T-helper 9 cell (primary cell): ENCODE data around the gene UQCR10.

Experiments
- DNase-seq: peaks from one replicate; pipeline ENCODE4 v3.0.0-alpha.2; 2020

UQCR10 gene

DNA sequence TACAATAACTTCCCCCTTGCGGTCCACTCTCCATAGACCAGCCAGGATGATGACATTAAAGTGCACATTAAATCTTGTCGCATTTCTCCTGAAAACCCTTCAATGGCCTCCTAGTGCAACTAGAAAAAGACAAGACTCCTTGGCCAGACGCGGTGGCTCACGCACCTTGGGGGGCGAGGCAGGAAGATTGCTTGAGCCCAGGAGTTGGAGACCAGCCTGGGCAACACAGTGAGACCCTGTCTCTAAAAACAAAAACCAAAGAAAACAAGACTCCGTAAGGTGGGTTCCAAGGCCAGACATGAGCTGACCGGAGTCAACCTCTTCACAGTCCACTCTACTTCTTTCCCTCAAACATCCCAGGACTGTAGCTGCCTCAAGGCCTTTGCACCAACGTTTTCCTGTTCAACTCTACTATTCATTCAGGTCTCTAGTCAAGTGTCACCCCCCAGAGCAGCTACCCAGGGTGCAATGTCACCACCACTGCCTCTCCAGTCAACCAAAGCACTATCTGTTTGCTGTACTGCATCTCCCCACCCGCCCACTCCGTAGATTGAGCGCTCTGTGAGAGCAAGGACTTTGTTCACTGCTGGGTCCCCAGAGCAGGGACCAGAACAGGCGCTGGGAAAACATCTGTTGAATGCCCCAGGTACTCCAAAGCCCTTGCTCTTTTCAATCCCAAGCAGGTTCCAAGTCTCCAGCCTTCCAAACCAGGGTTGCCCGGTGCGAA lies 1.1 kb upstream of the UQCR10 start:
- peak; percentile 7 for DNase-seq

DNA sequence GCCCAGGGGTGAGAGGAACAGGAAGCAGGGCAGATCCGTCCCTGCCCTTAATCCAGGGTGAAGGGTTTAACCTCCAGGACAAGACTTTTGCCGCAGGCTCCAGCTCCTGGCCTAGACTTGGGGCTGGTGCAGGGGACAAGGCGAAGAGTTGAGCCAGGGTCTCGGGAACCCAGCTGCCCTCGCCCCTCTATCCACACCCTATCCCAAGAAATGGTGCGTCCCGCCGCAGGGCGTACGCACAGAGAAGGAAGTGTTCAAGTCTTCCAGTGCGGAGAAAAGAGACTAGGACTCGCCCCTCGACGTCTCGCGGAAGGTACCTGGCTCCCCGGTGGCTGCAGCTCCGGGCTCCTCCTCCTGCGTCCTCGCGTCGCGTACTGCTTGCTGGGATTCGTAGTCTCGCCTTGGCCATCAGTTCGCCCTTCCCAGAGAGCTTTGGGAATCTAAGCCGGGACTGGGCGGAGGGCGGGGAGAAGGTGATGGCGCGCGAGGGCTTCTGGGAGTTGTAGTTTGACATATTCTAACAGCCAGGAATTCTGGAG lies 468 bp upstream of the UQCR10 start, which contains the start of gene ZMAT5:
TSS of gene ZMAT5 (minus strand) at position 376 of the 539 bp plus-strand sequence. CDS start 18,463 bp downstream, outside the sequence.
- peak; percentile 86 for DNase-seq

DNA sequence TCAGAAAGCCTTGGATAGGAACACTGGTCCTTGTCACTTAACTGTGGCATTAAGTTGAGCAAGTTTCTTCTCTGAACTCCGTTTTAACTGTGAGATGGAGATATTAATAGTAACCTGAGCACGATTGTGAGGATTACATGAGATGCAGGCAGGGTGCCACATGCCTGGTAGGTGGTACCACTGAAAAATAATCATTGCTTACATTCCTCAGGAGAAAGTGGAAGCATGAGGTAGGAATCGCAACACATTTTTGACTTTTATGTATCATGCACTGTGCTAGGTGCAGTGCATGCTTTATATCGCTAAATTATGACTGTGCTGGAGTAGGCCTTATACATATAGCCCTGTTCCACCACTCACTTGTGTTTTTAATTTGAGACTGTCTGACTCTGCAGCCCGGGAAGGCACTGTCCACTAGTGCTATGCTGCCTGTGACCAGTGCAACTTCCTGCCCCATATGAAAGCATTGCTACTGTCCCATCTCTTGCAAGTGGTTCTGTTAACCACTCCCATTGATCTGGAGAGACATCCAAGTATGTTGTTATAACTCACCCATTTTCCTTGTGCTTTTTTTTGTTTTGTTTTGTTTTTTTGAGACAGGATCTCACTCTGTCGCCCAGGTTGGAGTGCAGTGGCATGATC lies 1.0 kb downstream of the UQCR10 start:
- no peak for DNase-seq

DNA sequence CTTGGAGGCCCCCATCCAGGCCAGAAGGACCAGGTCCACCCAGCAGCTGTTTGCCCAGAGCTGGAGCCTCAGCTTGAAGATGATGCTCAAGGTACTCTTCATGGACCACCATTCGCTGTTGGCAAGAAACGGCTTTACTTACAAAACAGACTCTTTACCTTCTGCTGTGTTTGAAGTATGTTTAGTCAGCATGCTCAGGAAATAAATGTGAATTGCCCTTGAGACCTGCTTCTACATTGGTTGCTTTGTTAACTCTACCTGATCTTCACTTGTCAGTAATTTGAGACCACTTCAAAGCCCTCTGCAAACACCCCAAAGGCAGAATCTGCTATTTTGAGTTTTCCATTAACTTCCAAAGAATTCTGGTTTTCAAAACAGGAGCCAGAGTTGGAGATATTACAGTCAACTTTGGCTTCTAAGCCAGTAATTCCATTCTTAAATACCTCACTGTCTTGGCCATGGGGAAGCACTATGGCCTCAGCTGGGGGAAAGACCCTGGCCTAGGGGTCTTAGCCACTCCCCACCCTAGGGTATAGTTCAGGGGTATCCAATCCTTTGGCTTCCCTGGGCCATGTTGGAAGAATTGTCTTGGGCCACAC lies 2.7 kb downstream of the UQCR10 start:
- no peak for DNase-seq

DNA sequence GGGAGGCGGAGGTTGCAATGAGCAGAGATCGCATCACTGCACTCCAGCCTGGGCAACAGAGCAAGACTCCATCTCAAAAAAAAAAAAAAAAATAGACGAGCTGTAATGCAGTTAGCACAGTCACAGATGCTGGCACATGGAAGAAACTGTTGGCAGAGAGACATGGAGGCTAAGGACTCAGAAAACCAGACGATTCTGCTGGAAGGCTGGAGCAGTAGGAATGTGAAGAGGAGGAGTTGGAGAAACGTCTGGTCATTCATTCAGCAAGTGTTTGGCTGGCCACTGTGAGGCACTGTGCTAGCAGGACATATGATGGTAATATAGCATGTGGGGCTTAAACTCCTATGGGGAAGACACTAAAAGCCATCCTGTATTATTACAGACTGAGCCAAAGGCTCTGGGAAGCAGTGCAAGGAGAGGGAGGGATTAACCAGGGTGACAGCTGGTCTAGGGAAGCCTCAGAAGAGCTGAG lies 5.0 kb downstream of the UQCR10 start:
- no peak for DNase-seq

DNA sequence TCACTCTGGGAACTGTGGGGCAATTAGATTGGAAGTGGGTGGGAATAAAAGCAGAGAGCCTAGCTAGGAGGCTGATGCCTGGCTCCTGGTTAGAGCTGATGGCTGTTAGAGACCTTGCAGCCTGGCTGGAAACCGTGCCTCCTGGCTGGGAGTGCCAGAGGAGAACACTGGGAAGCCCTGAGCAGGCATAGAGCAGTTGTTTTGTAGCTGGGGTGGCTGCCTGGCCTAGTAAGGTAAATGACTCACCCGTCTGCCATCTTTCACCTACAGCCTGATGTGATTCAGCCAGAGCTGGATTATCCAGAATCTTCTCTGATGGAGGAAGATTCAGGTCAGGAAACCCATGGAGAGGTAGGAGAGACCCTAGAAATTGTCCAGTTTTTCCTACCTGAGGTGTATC lies 6.1 kb downstream of the UQCR10 start:
- DNase-seq = no peak

DNA sequence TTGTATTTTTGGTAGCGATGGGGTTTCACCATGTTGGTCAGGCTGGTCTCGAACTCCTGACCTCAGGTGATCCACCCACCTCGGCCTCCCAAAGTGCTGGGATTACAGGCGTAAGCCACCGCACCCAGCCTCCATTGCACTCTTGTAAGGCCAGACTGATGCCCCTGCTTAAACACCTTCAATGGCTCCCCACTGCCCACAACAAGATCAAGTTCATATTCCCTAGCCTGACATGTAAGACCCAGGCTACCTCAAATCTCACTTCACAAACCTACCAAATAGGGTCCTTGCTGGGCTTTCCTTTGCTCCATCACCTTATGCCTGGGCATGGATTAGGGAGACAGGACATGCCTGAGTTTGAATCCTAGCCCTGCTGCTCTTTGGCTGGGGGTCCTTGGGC lies 13.1 kb downstream of the UQCR10 start:
- no peak for DNase-seq

DNA sequence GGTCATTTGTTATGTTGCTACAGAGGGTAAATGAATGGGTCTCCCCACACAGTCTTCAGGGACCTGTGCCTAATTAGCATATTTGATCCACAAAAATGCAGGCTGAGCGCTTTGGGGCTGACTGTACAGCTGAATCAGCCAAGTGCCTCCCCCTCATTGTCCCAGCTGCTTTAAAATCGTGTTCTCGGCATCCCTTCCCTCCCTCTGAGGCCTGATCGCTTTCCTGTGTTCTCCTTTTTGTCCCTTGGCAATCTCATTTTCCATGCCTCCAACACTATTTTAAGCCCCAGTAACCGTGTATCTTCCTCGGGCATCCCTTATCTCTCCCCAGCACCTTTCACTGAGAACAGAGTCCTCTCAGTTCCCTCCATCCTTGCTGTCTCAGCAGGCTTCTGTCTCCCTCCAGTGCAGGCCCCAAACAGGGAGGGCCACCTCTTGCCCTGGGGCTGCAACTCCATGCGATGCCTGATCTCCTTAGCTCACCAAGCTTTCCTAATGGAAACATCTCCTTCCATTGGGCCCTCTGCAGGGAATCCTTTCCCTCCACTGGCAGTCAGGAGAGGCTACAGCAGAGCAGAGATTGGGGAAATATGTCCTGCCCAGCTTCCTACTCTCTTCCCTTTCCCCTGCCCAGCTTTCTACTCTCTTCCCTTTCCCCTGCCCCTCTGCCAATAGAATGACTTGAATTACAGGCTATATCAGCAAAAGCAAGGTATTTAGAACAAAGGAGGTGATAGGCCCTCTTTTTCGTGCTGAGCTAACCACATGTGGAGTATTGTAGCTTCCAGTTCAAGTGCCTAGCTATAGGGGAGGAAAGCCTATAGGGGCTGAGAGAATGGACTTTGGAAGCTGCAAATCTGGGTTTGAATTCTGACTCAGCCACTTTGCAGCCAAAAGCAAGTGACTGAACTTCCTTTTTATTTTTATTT lies 13.8 kb downstream of the UQCR10 start:
- no peak for DNase-seq

DNA sequence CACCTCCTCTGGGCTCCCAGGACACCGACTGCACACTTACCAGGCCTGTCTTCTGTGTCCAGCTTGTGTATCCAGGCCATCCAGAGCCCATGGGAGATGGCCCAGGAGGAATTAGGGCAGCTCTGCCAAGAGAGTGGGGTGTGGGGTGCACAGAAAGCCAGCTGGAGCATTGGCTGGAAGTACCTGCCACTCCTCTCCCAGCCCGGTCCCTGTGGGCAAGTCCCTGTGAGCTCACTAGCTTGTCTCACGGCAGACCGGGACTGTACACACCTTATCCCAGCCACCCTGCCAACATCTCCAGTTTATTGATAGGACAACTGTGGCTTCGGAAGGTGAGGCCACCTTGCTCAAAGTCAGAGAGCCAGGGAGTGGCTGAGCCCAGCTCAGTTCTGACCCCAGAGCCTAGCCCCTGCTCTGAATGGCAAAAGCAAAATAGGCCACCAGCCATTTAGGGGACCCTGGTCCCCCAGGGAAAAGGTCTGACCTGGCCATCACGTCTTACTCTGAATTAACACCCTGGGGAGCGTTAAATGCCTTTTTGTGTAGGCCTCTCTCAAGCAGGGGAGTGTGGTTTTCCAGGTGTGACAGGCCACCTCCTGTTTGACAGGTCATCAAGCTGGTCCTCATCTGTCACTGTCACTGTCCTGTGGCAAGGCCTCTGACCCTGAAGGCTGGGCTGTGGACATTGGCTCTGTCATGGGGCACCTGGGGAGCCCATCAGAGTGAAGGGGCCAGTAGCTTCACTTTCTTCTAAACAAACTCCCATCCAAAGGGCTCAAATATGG lies 15.1 kb downstream of the UQCR10 start:
- no peak for DNase-seq

DNA sequence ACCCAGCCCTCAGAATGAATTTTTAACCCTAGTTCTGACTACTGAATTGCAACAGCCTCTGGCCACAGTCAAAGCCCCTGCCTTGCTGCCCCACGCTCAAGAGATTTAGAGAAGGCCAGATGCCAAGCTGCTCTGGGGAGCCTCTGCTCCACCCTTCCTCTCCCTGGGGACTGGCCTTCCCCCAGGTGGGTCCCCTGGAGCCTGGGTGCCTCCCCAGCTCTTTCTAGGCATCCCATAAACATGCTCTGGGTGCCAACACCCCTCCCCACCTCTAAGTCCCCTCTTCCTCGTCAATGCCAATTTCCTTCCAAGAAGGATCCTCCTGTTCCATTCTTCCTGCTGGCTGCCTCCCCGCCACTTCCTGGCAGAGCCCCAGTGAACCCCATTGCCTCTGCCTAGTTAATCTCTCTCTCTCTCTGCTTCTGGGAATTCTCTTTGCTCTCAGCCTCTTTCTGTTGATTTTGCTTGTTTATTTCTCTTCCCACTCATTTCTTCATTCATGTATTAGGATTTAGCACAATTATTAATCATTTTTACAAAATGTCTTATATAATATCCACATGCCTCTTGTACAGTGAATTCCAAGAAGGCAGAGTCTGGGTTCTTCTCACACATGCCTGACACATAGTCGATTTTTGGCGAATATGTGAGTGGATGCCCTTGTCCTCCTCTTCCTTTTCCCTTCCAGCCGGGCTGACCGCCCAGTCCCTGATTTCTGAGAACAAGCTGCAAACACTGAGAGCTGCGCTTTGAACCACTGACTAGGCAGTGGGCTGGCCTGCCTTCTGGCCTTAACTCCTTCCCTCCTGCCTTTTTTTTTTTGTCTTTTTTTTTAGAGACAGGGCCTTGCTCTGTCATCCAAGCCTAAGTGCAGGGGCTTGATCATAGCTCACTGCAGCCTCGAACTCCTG lies 17.5 kb downstream of the UQCR10 start:
- no peak for DNase-seq

DNA sequence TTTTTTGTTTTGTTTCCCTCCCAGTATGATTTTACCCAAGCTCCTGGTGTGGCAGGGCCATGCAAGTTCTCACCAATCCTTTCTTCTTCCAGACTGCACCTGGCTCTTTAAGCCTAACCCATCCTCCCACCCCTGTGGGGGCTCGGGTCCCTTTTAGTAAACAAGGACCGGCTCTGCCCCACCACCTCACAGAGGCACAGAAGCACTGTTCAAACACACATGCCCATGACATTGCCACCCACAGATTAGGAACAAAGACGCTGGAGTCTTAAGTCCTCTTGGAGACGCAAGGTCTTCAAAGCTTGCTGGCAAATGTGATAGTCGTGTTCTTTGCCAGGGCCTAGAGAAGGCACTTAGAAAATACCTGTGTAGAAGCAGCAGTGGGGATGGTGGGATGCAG lies 18.9 kb downstream of the UQCR10 start:
- DNase-seq = no peak

DNA sequence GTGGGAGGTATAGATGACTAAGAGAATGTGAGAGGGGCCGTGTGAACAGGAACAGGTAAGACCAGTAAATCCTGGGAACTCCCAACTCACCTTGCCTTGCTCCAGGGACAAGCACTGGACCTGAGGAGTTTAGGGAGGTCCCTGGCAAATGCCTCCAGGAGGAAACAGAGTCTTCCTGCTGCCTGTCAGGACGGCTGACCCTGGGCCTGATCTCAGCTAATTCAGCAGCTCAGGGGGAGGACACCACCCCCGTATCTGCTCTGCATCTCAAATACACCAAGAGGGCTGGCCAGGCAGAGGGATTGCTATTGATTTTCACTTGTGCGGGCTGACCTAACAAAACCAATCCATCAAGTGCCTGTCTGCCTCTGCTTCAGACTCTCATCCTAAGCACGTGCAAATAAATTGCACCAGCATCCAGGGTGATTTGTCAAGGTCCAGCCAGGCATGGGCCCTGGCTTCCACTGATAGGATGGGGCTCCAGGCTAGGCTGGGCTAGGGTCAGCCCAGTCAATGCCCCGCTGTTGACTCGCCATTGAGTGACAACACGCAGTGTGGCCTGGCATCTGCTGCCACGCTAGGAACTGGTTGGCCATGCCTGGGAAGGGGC lies 20.3 kb downstream of the UQCR10 start:
- DNase-seq = no peak

DNA sequence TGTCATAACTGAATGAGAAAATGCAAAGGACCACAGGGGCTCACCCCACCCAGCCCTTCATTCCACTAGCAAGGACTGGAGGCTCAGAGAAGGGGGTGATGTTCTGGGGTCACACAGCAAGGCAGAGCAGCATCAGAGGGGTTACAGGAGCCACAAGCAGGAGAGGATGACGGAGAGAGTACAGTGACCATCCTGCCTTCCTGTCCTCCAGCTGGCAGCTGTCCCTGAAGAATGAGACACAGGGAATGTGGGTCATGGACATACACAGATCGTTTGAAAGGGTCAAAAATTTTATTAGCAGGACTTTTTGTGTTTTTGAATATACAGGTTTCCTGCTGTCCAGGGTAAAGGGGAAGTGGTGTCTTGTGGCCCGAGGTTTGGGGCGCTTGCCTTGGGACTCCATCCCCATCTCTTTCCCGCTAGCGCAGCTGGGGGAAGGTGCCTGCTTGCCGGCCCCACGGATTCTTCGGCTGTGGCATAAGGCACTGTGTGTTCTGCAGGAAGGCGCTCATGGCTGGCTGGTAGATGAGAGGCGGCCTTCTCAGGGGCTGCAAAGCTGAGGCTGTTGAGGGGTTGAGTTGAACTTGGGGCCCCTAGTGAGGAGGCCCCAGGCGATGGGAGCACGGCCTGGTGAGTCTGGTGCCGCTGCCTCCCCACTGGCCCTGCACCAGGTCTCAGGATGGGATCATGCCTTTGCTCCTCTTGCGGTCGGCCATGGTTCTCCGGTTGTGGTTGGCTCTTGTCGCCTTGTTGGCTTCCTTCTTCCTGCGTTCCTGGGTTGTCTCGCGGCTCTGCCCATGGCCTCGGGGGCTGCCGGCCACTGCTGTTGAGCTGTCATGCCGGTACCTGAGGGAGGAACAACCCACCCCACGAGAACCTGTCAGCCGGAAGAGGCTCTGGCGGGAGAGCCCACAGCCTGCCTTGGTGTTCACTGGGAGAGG lies 21.4 kb downstream of the UQCR10 start:
- no peak for DNase-seq

DNA sequence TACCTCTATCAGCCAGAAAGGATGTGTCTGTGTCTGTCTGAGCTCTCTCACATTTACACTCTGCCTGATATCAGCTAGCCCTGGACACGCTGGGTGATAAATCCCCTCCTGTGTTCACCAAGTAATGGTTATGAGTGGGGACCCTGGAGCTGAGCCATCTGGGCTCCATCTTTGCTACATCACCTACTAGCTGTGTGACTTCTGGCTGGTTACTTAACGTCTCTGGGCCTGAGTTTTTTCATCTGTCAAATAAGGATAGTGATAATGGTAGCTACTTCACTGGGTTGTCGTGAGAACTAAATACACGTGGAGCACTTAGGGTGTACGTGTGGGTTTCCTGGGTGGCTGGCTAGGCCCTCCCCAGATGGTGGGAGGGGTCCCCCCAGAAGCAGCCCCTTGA lies 22.9 kb downstream of the UQCR10 start:
- DNase-seq = no peak

DNA sequence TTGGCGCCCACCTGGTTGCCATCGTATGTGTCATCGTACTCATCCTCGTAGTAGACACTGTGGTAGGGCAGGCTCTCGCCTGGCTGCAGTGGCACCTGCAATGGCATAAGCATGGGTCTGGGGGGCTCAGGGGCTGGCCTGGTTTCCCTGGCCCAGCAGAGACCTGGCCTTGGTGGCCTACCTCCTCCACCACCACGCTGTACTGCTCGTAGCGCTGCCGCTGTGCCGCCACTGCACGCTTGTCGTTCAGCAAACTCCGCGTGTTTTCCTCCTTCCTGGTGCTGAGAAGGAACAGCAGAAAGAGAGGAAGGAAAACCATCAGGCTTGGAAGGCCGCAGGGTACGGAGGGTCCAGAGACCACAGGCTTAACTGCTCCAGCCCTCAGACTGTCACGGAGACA lies 26.2 kb downstream of the UQCR10 start:
- no peak for DNase-seq

DNA sequence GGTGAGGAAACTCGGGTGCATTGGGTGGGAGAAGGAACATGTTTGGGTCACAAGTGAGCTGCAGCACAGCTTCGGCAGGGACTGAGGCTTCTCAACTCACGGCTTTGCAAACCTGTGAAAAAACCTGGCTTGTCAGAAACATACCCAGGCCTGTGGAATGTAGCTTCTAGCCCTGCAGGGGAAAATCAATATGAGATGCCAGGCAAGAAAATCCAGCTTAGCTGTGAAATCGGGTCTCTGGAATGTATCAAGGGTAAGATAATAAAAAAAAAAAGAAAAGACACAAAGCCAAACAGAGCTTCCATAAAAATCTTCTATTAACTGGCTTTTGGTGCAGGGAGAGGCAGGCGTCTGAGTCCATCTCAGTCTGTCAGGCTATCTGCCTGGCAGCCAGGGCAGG lies 28.5 kb downstream of the UQCR10 start:
- DNase-seq = no peak

DNA sequence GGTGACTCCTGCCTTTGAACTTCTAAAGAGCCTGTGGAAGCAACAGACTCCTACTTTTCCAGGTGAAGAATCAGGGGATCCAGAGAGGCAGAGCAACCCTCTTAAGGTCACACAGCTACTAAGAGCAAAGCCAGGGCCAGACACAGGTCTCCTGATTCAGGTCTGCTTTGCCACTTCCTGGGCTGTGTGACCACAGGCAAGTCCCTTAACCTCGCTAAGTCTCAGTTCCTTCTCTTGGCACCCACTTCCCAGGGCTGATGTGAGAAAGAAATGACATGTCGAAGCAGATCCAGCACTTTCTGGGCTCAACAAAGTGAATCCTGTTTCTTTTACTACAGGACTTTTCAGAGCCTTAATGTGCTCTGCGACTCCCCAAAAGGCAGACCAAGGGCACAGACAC lies 30.2 kb downstream of the UQCR10 start:
- DNase-seq = no peak

DNA sequence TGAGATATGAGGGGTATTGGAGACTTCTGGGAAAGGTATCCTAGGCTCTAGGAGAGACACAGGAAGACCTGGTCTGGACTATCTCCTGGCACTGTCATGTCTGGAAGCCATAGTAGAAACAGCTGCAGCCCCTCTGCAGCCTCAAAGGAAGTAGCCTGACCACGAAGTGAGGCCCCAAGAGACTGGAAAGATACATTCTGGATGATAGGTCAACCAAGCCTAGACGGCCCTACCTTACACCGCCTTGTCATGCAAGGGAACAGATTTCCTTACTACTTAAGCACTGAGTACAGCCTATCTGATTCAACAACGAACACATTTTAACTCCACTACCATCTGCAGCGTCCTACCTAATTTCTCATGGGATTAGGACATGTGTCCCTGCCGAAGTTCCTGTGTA lies 31.1 kb downstream of the UQCR10 start:
- no peak for DNase-seq

DNA sequence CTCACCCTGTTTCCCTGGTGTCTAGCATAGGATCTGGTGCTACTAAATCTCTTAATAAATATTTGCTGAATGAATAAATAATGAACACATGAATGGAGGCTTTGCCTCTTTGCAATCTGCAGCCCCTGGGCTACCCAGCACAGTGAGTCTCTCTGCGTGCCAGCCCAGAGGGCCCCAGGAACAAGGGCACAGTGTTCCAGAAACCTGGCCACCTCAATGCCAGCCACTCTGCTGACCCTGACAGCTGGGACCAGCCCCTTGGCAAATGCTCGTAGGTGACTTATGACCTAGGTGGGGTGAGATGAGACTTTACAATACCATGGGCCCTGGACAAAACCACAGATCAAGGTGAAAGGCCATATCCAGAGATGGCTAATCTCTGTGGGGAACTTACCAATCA lies 31.6 kb downstream of the UQCR10 start:
- DNase-seq = no peak
